ENCODE results near the gene MSI1. TPM values are rescaled to one million over a fixed set of nuclear protein-coding genes. Genes with fewer than 3 reads are reported as not detected.

MSI1 gene
- total RNA-seq, 1 donor from 2014 or later = 3.6 TPM

GRCh38 chr12:120332041-120332440, 36.9 kb downstream of the MSI1 start:
- Histone ChIP-seq H3K27me3 (ENCODE audit: control insufficient read depth, insufficient read depth, low read length) (peaks cover 3% of the 10 kb centered on the region), H3K36me3 (ENCODE audit: control insufficient read depth, insufficient read depth, low read length) (no peaks in the 10 kb centered on the region), H3K4me3 (ENCODE audit: low read depth, low read length) (no peak overlapping the region)
- no peak for TF ChIP-seq CTCF (IDR thresholded peaks at IDR 0.05; ENCODE audit: insufficient read depth, low read length, poor library complexity, severe bottlenecking)
- no peak for DNase-seq (ENCODE audit: low read depth)

GRCh38 chr12:120331390-120331789, 37.6 kb downstream of the MSI1 start:
- no peak for DNase-seq (ENCODE audit: low read depth)
- peaks cover 3% of the 10 kb centered on the region for H3K27me3 ChIP-seq (ENCODE audit: control insufficient read depth, insufficient read depth, low read length)
- H3K4me3 ChIP-seq (ENCODE audit: low read depth, low read length) = no peak overlapping the region
- H3K36me3 ChIP-seq (ENCODE audit: control insufficient read depth, insufficient read depth, low read length) = no peaks in the 10 kb centered on the region
- TF ChIP-seq CTCF (IDR thresholded peaks at IDR 0.05; ENCODE audit: insufficient read depth, low read length, poor library complexity, severe bottlenecking) = no peak

GRCh38 chr12:120328228-120328627, 40.7 kb downstream of the MSI1 start:
- DNase-seq (ENCODE audit: low read depth) = no peak
- H3K36me3 ChIP-seq (ENCODE audit: control insufficient read depth, insufficient read depth, low read length) = no peaks in the 10 kb centered on the region

GRCh38 chr12:120327593-120327992, 41.4 kb downstream of the MSI1 start, which contains the start of gene PLA2G1B:
TSS of gene PLA2G1B (minus strand) at chr12:120327779. CDS start at chr12:120327753, 26 bp downstream.
- no peak for DNase-seq (ENCODE audit: low read depth)
- TF ChIP-seq CTCF (IDR thresholded peaks at IDR 0.05; ENCODE audit: insufficient read depth, low read length, poor library complexity, severe bottlenecking) = no peak
- Histone ChIP-seq H3K27me3 (ENCODE audit: control insufficient read depth, insufficient read depth, low read length) (peaks cover 3% of the 10 kb centered on the region), H3K4me3 (ENCODE audit: low read depth, low read length) (no peak within 1 kb of the TSS), H3K36me3 (ENCODE audit: control insufficient read depth, insufficient read depth, low read length) (no peaks in the 10 kb centered on the region)

More at GRCh38 chr12:120328228-120328627, 40.7 kb downstream of the MSI1 start:
- TF ChIP-seq CTCF (IDR thresholded peaks at IDR 0.05; ENCODE audit: insufficient read depth, low read length, poor library complexity, severe bottlenecking) = no peak
- Histone ChIP-seq H3K4me3 (ENCODE audit: low read depth, low read length) (no peak overlapping the region), H3K27me3 (ENCODE audit: control insufficient read depth, insufficient read depth, low read length) (peaks cover 3% of the 10 kb centered on the region)

- H3K27me3 ChIP-seq (ENCODE audit: control insufficient read depth, insufficient read depth, low read length) = no peaks in the 10 kb centered on the region
- H3K36me3 ChIP-seq (ENCODE audit: control insufficient read depth, insufficient read depth, low read length) = no peaks in the 10 kb centered on the region
- DNase-seq (ENCODE audit: low read depth) = no peak
- TF ChIP-seq CTCF (IDR thresholded peaks at IDR 0.05; ENCODE audit: insufficient read depth, low read length, poor library complexity, severe bottlenecking) = no peak
- no peak overlapping the region for H3K4me3 ChIP-seq (ENCODE audit: low read depth, low read length)
Observed at GRCh38 chr12:120324841-120325417, 44.0 kb downstream of the MSI1 start.

GRCh38 chr12:120323772-120324171, 45.2 kb downstream of the MSI1 start:
- no peak for TF ChIP-seq CTCF (IDR thresholded peaks at IDR 0.05; ENCODE audit: insufficient read depth, low read length, poor library complexity, severe bottlenecking)

More at GRCh38 chr12:120323772-120324171, 45.2 kb downstream of the MSI1 start:
- H3K4me3 ChIP-seq (ENCODE audit: low read depth, low read length) = no peak overlapping the region
- no peaks in the 10 kb centered on the region for H3K36me3 ChIP-seq (ENCODE audit: control insufficient read depth, insufficient read depth, low read length)
- no peaks in the 10 kb centered on the region for H3K27me3 ChIP-seq (ENCODE audit: control insufficient read depth, insufficient read depth, low read length)
- DNase-seq (ENCODE audit: low read depth) = no peak
